Astrocyte (in vitro differentiated cells and primary cell): ENCODE data around the gene FKBP11. TPM values are rescaled to one million over a fixed set of nuclear protein-coding genes. Genes with fewer than 3 reads are reported as not detected.

Source experiments
- DNase-seq: peaks from one replicate; pipeline ENCODE4 v3.0.0-alpha.2; 2010; ENCODE audit warnings: low read depth
- FAIRE-seq: peaks from 2 replicates; lab custom pipeline; 2011; peaks lifted over from hg19 to GRCh38; lab: Jason Lieb, UNC
- H2AFZ ChIP-seq: 2 replicates; pipeline ENCODE4 v1.6.0; 2012; ENCODE audit warnings: low read depth, low read length, inconsistent platforms
- H3K27ac ChIP-seq: 2 replicates; pipeline ENCODE4 v1.5.1; 2011; ENCODE audit warnings: low read depth, low read length, inconsistent platforms
- H3K27me3 ChIP-seq: 2 replicates; pipeline ENCODE4 v1.6.0; 2011; ENCODE audit warnings: low read length, inconsistent platforms; ENCODE audit not compliant: insufficient read depth
- H3K36me3 ChIP-seq: 2 replicates; pipeline ENCODE4 v1.5.1; 2011; ENCODE audit warnings: low read length, inconsistent platforms; ENCODE audit not compliant: insufficient read depth
- H3K4me1 ChIP-seq: 2 replicates; pipeline ENCODE4 v1.5.1; 2011; ENCODE audit warnings: low read length, inconsistent platforms; ENCODE audit not compliant: insufficient read depth
- H3K4me2 ChIP-seq: 2 replicates; pipeline ENCODE4 v1.6.0; 2012; ENCODE audit warnings: low read length, inconsistent platforms
- H3K4me3 ChIP-seq: 2 replicates; pipeline ENCODE4 v1.5.1; 2011; ENCODE audit warnings: low read depth, mild to moderate bottlenecking, low read length, inconsistent platforms; ENCODE audit not compliant: insufficient read depth
- H3K79me2 ChIP-seq: 2 replicates; pipeline ENCODE4 v1.6.0; 2012; ENCODE audit warnings: mild to moderate bottlenecking, low read length, inconsistent platforms; ENCODE audit not compliant: insufficient read depth
- H3K9ac ChIP-seq: 2 replicates; pipeline ENCODE4 v1.6.0; 2012; ENCODE audit warnings: mild to moderate bottlenecking, low read length, inconsistent platforms
- H3K9me3 ChIP-seq: 2 replicates; pipeline ENCODE4 v1.5.1; 2012; ENCODE audit warnings: low read depth, mild to moderate bottlenecking, low read length, inconsistent platforms; ENCODE audit not compliant: insufficient read depth
- H4K20me1 ChIP-seq: 2 replicates; pipeline ENCODE4 v1.6.0; 2012; ENCODE audit warnings: low read length, inconsistent platforms; ENCODE audit not compliant: insufficient read depth
- H3K27ac Mint-ChIP-seq: one replicate; pipeline ENCODE4 v1.8.0; 2021; ENCODE audit warnings: mild to moderate bottlenecking, mixed read lengths; ENCODE audit not compliant: unreplicated experiment
- H3K27me3 Mint-ChIP-seq: one replicate; pipeline ENCODE4 v1.8.0; 2021; ENCODE audit warnings: low read depth, mixed read lengths; ENCODE audit not compliant: unreplicated experiment
- H3K36me3 Mint-ChIP-seq: one replicate; pipeline ENCODE4 v1.8.0; 2021; ENCODE audit warnings: low read depth, mixed read lengths; ENCODE audit not compliant: unreplicated experiment
- H3K4me1 Mint-ChIP-seq: one replicate; pipeline ENCODE4 v1.8.0; 2021; ENCODE audit warnings: low read depth, mixed read lengths; ENCODE audit not compliant: unreplicated experiment
- H3K4me3 Mint-ChIP-seq: one replicate; pipeline ENCODE4 v1.8.0; 2021; ENCODE audit warnings: mild to moderate bottlenecking, moderate library complexity, mixed read lengths; ENCODE audit not compliant: unreplicated experiment
- H3K9me3 Mint-ChIP-seq: one replicate; pipeline ENCODE4 v1.8.0; 2021; ENCODE audit warnings: mild to moderate bottlenecking, mixed read lengths; ENCODE audit not compliant: unreplicated experiment
- CTCF ChIP-seq: IDR thresholded peaks from 2 replicates; pipeline ENCODE4 v1.5.1; 2011; ENCODE audit warnings: low read depth, mild to moderate bottlenecking, inconsistent platforms, low read length, moderate library complexity; ENCODE audit not compliant: insufficient read depth
- EZH2 ChIP-seq: IDR thresholded peaks from 2 replicates; pipeline ENCODE4 v1.6.1; 2012; ENCODE audit warnings: mild to moderate bottlenecking, low read length, inconsistent platforms; ENCODE audit not compliant: insufficient read depth
- total RNA-seq: library from RNA; stranded (reverse); gene quantifications from 2 replicates; pipeline ENCODE4 v1.2.1, GENCODE V29; 2021

The FKBP11 gene
- total RNA-seq, 1 donor from 2014 or later = 51.2 TPM

- DNase-seq = no peak
- TF ChIP-seq EZH2 = no peak
- TF ChIP-seq CTCF = no peak
- H3K9me3 ChIP-seq = no peaks in the 10 kb centered on the region
Measured at GRCh38 chr12:48881686-48882314, 43.5 kb downstream of the FKBP11 start.

GRCh38 chr12:48880647-48881046 lies 44.6 kb downstream of the FKBP11 start:
- Histone ChIP-seq H3K27me3 (peaks cover 15% of the 10 kb centered on the region), H3K4me2 (no peak overlapping the region), H3K9me3 (no peaks in the 10 kb centered on the region), H3K79me2 (no peaks in the 10 kb centered on the region), H3K4me3 (no peak overlapping the region), H3K27ac (no peak overlapping the region), H3K4me1 (peaks cover 23% of the 10 kb centered on the region), H3K9ac (no peak overlapping the region), H3K36me3 (no peaks in the 10 kb centered on the region), H4K20me1 (no peaks in the 10 kb centered on the region), H2AFZ (no peak overlapping the region)
- FAIRE-seq (no peak), DNase-seq (no peak)
- Mint-ChIP-seq H3K27me3 (peaks cover 10% of the 10 kb centered on the region), H3K36me3 (no peaks in the 10 kb centered on the region), H3K27ac (no peak overlapping the region), H3K4me3 (no peak overlapping the region), H3K4me1 (peaks cover 22% of the 10 kb centered on the region), H3K9me3 (no peaks in the 10 kb centered on the region)
- no peak for TF ChIP-seq EZH2
- no peak for TF ChIP-seq CTCF

More at GRCh38 chr12:48881686-48882314, 43.5 kb downstream of the FKBP11 start:
- Histone ChIP-seq H3K79me2 (no peaks in the 10 kb centered on the region), H3K4me1 (peaks cover 23% of the 10 kb centered on the region), H3K27me3 (peaks cover 15% of the 10 kb centered on the region), H3K9ac (peak overlapping the region; percentile 67), H3K27ac (peak overlapping the region; percentile 55), H3K4me2 (peak overlapping the region; percentile 83), H4K20me1 (no peaks in the 10 kb centered on the region), H2AFZ (peak overlapping the region; percentile 53), H3K4me3 (peak overlapping the region; percentile 19), H3K36me3 (no peaks in the 10 kb centered on the region)
- no peak for FAIRE-seq
- H3K4me3 Mint-ChIP-seq = peak overlapping the region; percentile 65
- H3K27ac Mint-ChIP-seq = peak overlapping the region; percentile 93
- peaks cover 25% of the 10 kb centered on the region for H3K4me1 Mint-ChIP-seq
- H3K9me3 Mint-ChIP-seq = peaks cover 2% of the 10 kb centered on the region
- peaks cover 10% of the 10 kb centered on the region for H3K27me3 Mint-ChIP-seq
- no peaks in the 10 kb centered on the region for H3K36me3 Mint-ChIP-seq

GRCh38 chr12:48878548-48878947 lies 46.7 kb downstream of the FKBP11 start:
- DNase-seq (no peak), FAIRE-seq (no peak)
- Histone ChIP-seq H4K20me1 (no peaks in the 10 kb centered on the region), H2AFZ (no peak overlapping the region), H3K9ac (no peak overlapping the region), H3K79me2 (no peaks in the 10 kb centered on the region), H3K27ac (no peak overlapping the region), H3K36me3 (no peaks in the 10 kb centered on the region), H3K27me3 (peaks cover 15% of the 10 kb centered on the region), H3K4me3 (no peak overlapping the region), H3K9me3 (no peaks in the 10 kb centered on the region), H3K4me1 (peaks cover 19% of the 10 kb centered on the region), H3K4me2 (no peak overlapping the region)
- H3K9me3 Mint-ChIP-seq = no peaks in the 10 kb centered on the region
- H3K4me3 Mint-ChIP-seq = no peak overlapping the region
- TF ChIP-seq CTCF (no peak), EZH2 (no peak)
- H3K4me1 Mint-ChIP-seq = peaks cover 18% of the 10 kb centered on the region
- no peaks in the 10 kb centered on the region for H3K36me3 Mint-ChIP-seq
- H3K27me3 Mint-ChIP-seq = peaks cover 10% of the 10 kb centered on the region
- no peak overlapping the region for H3K27ac Mint-ChIP-seq
